H9 (cell line): ENCODE results near the gene KCNH2. TPM values are rescaled to one million over a fixed set of nuclear protein-coding genes. Genes with fewer than 3 reads are reported as not detected.

Source experiments
- DNase-seq: peaks from one replicate; pipeline ENCODE4 v3.0.0-alpha.2; 2017
- H2AFZ ChIP-seq: one replicate; pipeline ENCODE4 v1.6.1; 2013; ENCODE audit warnings: mild to moderate bottlenecking, low read length, control low read depth, moderate library complexity
- H2AK5ac ChIP-seq: 2 replicates; pipeline ENCODE4 v1.6.1; 2013; ENCODE audit warnings: low read length, control low read depth, mixed read lengths; ENCODE audit not compliant: insufficient read length
- H2BK120ac ChIP-seq: one replicate; pipeline ENCODE4 v1.6.1; 2013; ENCODE audit warnings: low read depth, mild to moderate bottlenecking, low read length, control low read depth, inconsistent platforms; ENCODE audit not compliant: poor library complexity, severe bottlenecking
- H2BK12ac ChIP-seq: 2 replicates; pipeline ENCODE4 v1.6.1; 2013; ENCODE audit warnings: low read length, control low read depth, mixed read lengths, low read depth; ENCODE audit not compliant: insufficient read length
- H2BK15ac ChIP-seq: 2 replicates; pipeline ENCODE4 v1.6.1; 2013; ENCODE audit warnings: low read depth, low read length, control low read depth
- H2BK20ac ChIP-seq: one replicate; pipeline ENCODE4 v1.6.1; 2013; ENCODE audit warnings: low read depth, mild to moderate bottlenecking, low read length, control low read depth, inconsistent platforms; ENCODE audit not compliant: poor library complexity, severe bottlenecking
- H2BK5ac ChIP-seq: 2 replicates; pipeline ENCODE4 v1.6.1; 2013; ENCODE audit warnings: low read length, control low read depth, mixed read lengths; ENCODE audit not compliant: insufficient read length
- H3K14ac ChIP-seq: 2 replicates; pipeline ENCODE4 v1.6.1; 2013; ENCODE audit warnings: low read length, control low read depth; ENCODE audit not compliant: insufficient read depth
- H3K18ac ChIP-seq: 2 replicates; pipeline ENCODE4 v1.6.1; 2013; ENCODE audit warnings: low read depth, mild to moderate bottlenecking, mixed read lengths, low read length, control low read depth; ENCODE audit not compliant: insufficient read length
- H3K23ac ChIP-seq: 2 replicates; pipeline ENCODE4 v1.6.1; 2013; ENCODE audit warnings: low read length, control low read depth, mixed read lengths, low read depth; ENCODE audit not compliant: insufficient read length
- H3K23me2 ChIP-seq: 2 replicates; pipeline ENCODE4 v1.6.1; 2013; ENCODE audit warnings: low read depth, mild to moderate bottlenecking, mixed read lengths, low read length, control low read depth; ENCODE audit not compliant: insufficient read length, poor library complexity, severe bottlenecking
- H3K27ac ChIP-seq: 2 replicates; pipeline ENCODE4 v1.5.1; 2013; ENCODE audit warnings: low read length, control low read depth, mixed read lengths, low read depth; ENCODE audit not compliant: insufficient read length
- H3K27me3 ChIP-seq: 2 replicates; pipeline ENCODE4 v1.6.1; 2013; ENCODE audit warnings: low read length, control low read depth, inconsistent platforms; ENCODE audit not compliant: insufficient read depth
- H3K4ac ChIP-seq: 2 replicates; pipeline ENCODE4 v1.6.1; 2013; ENCODE audit warnings: low read depth, mild to moderate bottlenecking, control low read depth, inconsistent platforms, low read length, moderate library complexity
- H3K4me1 ChIP-seq: 2 replicates; pipeline ENCODE4 v1.6.1; 2013; ENCODE audit warnings: low read length, control low read depth, inconsistent platforms; ENCODE audit not compliant: insufficient read depth
- H3K4me2 ChIP-seq: 2 replicates; pipeline ENCODE4 v1.6.1; 2013; ENCODE audit warnings: low read length, control low read depth, mixed read lengths; ENCODE audit not compliant: insufficient read length, insufficient read depth
- H3K56ac ChIP-seq: 2 replicates; pipeline ENCODE4 v1.6.1; 2013; ENCODE audit warnings: low read depth, mild to moderate bottlenecking, mixed read lengths, low read length, control low read depth; ENCODE audit not compliant: insufficient read length
- H3K79me1 ChIP-seq: 2 replicates; pipeline ENCODE4 v1.6.1; 2013; ENCODE audit warnings: low read depth, mild to moderate bottlenecking, moderate library complexity, low read length, control low read depth, inconsistent platforms; ENCODE audit not compliant: insufficient read depth, poor library complexity, severe bottlenecking
- H3K79me2 ChIP-seq: 2 replicates; pipeline ENCODE4 v1.6.1; 2013; ENCODE audit warnings: low read length, control low read depth, inconsistent platforms; ENCODE audit not compliant: insufficient read depth
- H3K9ac ChIP-seq: 2 replicates; pipeline ENCODE4 v1.6.1; 2013; ENCODE audit warnings: low read length, control low read depth, mixed read lengths; ENCODE audit not compliant: insufficient read length; ENCODE audit errors: extremely low read depth
- H3K9me3 ChIP-seq: one replicate; pipeline ENCODE4 v1.6.1; 2013; ENCODE audit warnings: low read depth, low read length, inconsistent platforms; ENCODE audit not compliant: control insufficient read depth
- H3T11ph ChIP-seq: one replicate; pipeline ENCODE4 v1.6.1; 2013; ENCODE audit warnings: mild to moderate bottlenecking, low read length, control low read depth, inconsistent platforms
- H4K20me1 ChIP-seq: one replicate; pipeline ENCODE4 v1.6.1; 2013; ENCODE audit not compliant: control insufficient read depth, insufficient read length, insufficient read depth
- H4K5ac ChIP-seq: 2 replicates; pipeline ENCODE4 v1.6.1; 2013; ENCODE audit warnings: low read depth, mild to moderate bottlenecking, mixed read lengths, low read length, control low read depth; ENCODE audit not compliant: insufficient read length
- H4K8ac ChIP-seq: replicated peaks from 2 replicates; pipeline ENCODE4 v1.6.1; 2013; ENCODE audit warnings: low read length, control low read depth, mixed read lengths, low read depth; ENCODE audit not compliant: insufficient read length
- H4K91ac ChIP-seq: 2 replicates; pipeline ENCODE4 v1.6.1; 2013; ENCODE audit warnings: low read depth, mild to moderate bottlenecking, moderate library complexity, mixed read lengths, low read length, control low read depth; ENCODE audit not compliant: insufficient read length
- H3K27ac Mint-ChIP-seq, 3 experiments: 2 replicates in 2 of 3; 3 replicates in 1 of 3; pipeline ENCODE4 v1.8.0; 2020 to 2021; ENCODE audit warnings: mixed read lengths in 3 of 3, mild to moderate bottlenecking in 1 of 3, moderate library complexity in 1 of 3
- H3K27me3 Mint-ChIP-seq: 2 replicates; pipeline ENCODE4 v1.8.0; 2021; ENCODE audit warnings: low read depth, mild to moderate bottlenecking, moderate library complexity, mixed read lengths
- H3K36me3 Mint-ChIP-seq, 3 experiments: 2 replicates in 2 of 3; 3 replicates in 1 of 3; pipeline ENCODE4 v1.8.0; 2020 to 2021; ENCODE audit warnings: low read depth in 3 of 3, mixed read lengths in 3 of 3; ENCODE audit not compliant: insufficient read depth in 1 of 3
- H3K4me1 Mint-ChIP-seq, 2 experiments: 2 replicates each; pipeline ENCODE4 v1.8.0; 2020; ENCODE audit warnings: mixed read lengths in 2 of 2
- H3K4me3 Mint-ChIP-seq, 2 experiments: 2 replicates in 1 of 2; 3 replicates in 1 of 2; pipeline ENCODE4 v1.8.0; 2020 to 2021; ENCODE audit warnings: mild to moderate bottlenecking in 2 of 2, mixed read lengths in 2 of 2, moderate library complexity in 1 of 2
- H3K9me3 Mint-ChIP-seq, 2 experiments: 2 replicates in 1 of 2; 3 replicates in 1 of 2; pipeline ENCODE4 v1.8.0; 2020; ENCODE audit warnings: mild to moderate bottlenecking in 2 of 2, mixed read lengths in 2 of 2, moderate library complexity in 1 of 2
- CTCF ChIP-seq: fragments of 200-600 bp; sonication (generic); conservative IDR thresholded peaks from 3 replicates; pipeline ENCODE4 v1.8.0; 2021; ENCODE audit warnings: antibody characterized with exemption, mild to moderate bottlenecking
- WGBS: extraction: QIAGEN DNeasy Blood & Tissue Kit; methylation state at CpG from one replicate; pipeline ENCODE4 v1.1.7; 2013; ENCODE audit warnings: missing lambda C conversion rate, low lambda C conversion rate, mixed read lengths; ENCODE audit not compliant: insufficient read length; ENCODE audit errors: extremely low coverage; 5-methylcytosine and 5-hydroxymethylcytosine counted together
- total RNA-seq: library from RNA; stranded (reverse); gene quantifications from 2 replicates; pipeline ENCODE4 v1.2.1, GENCODE V29; 2021

Gene KCNH2
- total RNA-seq, 1 experiment from 2014 or later: 4.5 TPM

GRCh38 chr7:150956395-150957132 is 21.6 kb downstream of the KCNH2 start:
- no peak overlapping the region for H3K23ac ChIP-seq
- H3K14ac ChIP-seq: no peak overlapping the region
- no peak overlapping the region for H4K91ac ChIP-seq
- H3K56ac ChIP-seq: no peak overlapping the region
- H2BK12ac ChIP-seq: no peak overlapping the region
- Mint-ChIP-seq H3K9me3 (no peaks in the 10 kb centered on the region), H3K4me3 (no peak overlapping the region), H3K27me3 (peaks cover 4% of the 10 kb centered on the region), H3K36me3 (peaks cover 0 to 8% (median 0%) of the 10 kb centered on the region in 3 experiments; a peak in 3 of 7 replicates), H3K4me1 (peaks cover 11 to 13% of the 10 kb centered on the region in 2 experiments), H3K27ac (peak overlapping the region in 2 of 3 experiments; percentile 44 to 53; a peak in 2 of 7 replicates)
- no peak overlapping the region for H2BK20ac ChIP-seq
- no peaks in the 10 kb centered on the region for H3K9me3 ChIP-seq
- no peak overlapping the region for H2BK120ac ChIP-seq
- no peak overlapping the region for H2AFZ ChIP-seq
- no peaks in the 10 kb centered on the region for H3K4me1 ChIP-seq
- no CpG with 5 or more reads among the region's 9 CpGs for WGBS
- H3T11ph ChIP-seq: no peak overlapping the region
- H4K5ac ChIP-seq: no peak overlapping the region
- H3K4ac ChIP-seq: no peak overlapping the region
- no peaks in the 10 kb centered on the region for H4K20me1 ChIP-seq
- no peak overlapping the region for H2BK15ac ChIP-seq
- H3K9ac ChIP-seq: no peak overlapping the region
- no peak overlapping the region for H3K27ac ChIP-seq
- no peak for TF ChIP-seq CTCF
- no peak overlapping the region for H4K8ac ChIP-seq
- no peaks in the 10 kb centered on the region for H3K79me2 ChIP-seq
- H2AK5ac ChIP-seq: no peak overlapping the region
- DNase-seq: no peak
- no peak overlapping the region for H2BK5ac ChIP-seq
- no peak overlapping the region for H3K4me2 ChIP-seq
- H3K79me1 ChIP-seq: no peaks in the 10 kb centered on the region
- no peaks in the 10 kb centered on the region for H3K27me3 ChIP-seq
- H3K18ac ChIP-seq: no peak overlapping the region
- H3K23me2 ChIP-seq: no peaks in the 10 kb centered on the region
